ENCODE data around the gene CPED1.

The CPED1 gene

GRCh38 chr7:121282129-121282528 lies 293.6 kb downstream of the CPED1 start:
- Histone ChIP-seq H4K20me1 (ENCODE audit: insufficient read depth, low read length) (no peaks in the 10 kb centered on the region), H3K36me3 (replicated peaks; ENCODE audit: insufficient read depth, low read length) (no peaks in the 10 kb centered on the region), H2AFZ (ENCODE audit: low read length) (no peak overlapping the region), H3K4me1 (ENCODE audit: low read length) (peaks cover 21% of the 10 kb centered on the region), H3K9me3 (replicated peaks; ENCODE audit: insufficient read depth, low read length) (no peaks in the 10 kb centered on the region), H3K9me2 (replicated peaks; ENCODE audit: insufficient read depth, low read length) (no peaks in the 10 kb centered on the region), H3K4me3 (ENCODE audit: low read length) (no peak overlapping the region), H3F3A (ENCODE audit: insufficient read depth, low read length) (peaks cover 14% of the 10 kb centered on the region), H3K4me2 (ENCODE audit: low read depth, low read length) (no peak overlapping the region), H3K79me2 (ENCODE audit: low read length) (no peaks in the 10 kb centered on the region), H3K27ac (ENCODE audit: low read length) (no peak overlapping the region), H3K9ac (ENCODE audit: low read length) (no peak overlapping the region), H3K27me3 (replicated peaks; ENCODE audit: insufficient read depth, low read length) (no peaks in the 10 kb centered on the region)
- no peak for DNase-seq
- no peak for TF ChIP-seq EZH2phosphoT487 (IDR thresholded peaks at IDR 0.05; ENCODE audit: low read length)
- TF ChIP-seq CTCF (IDR thresholded peaks at IDR 0.05; ENCODE audit: low read length), result no peak
- no peak for TF ChIP-seq EZH2 (optimal IDR thresholded peaks at IDR 0.05; ENCODE audit: low read depth, low read length)

- no peak for TF ChIP-seq EZH2phosphoT487 (IDR thresholded peaks at IDR 0.05; ENCODE audit: low read length)
- no peak for TF ChIP-seq EZH2 (optimal IDR thresholded peaks at IDR 0.05; ENCODE audit: low read depth, low read length)
- no peak for TF ChIP-seq CTCF (IDR thresholded peaks at IDR 0.05; ENCODE audit: low read length)
- no peaks in the 10 kb centered on the region for H3K4me1 ChIP-seq (ENCODE audit: low read length)
- no peaks in the 10 kb centered on the region for H3K79me2 ChIP-seq (ENCODE audit: low read length)
- H3K9me3 ChIP-seq (replicated peaks; ENCODE audit: insufficient read depth, low read length), result no peaks in the 10 kb centered on the region
- no peak for DNase-seq
- H3K4me2 ChIP-seq (ENCODE audit: low read depth, low read length), result no peak overlapping the region
- H3K4me3 ChIP-seq (ENCODE audit: low read length), result no peak overlapping the region
- no peak overlapping the region for H3K27ac ChIP-seq (ENCODE audit: low read length)
- no peaks in the 10 kb centered on the region for H3K27me3 ChIP-seq (replicated peaks; ENCODE audit: insufficient read depth, low read length)
- H2AFZ ChIP-seq (ENCODE audit: low read length), result no peak overlapping the region
- H3K36me3 ChIP-seq (replicated peaks; ENCODE audit: insufficient read depth, low read length), result no peaks in the 10 kb centered on the region
- no peak overlapping the region for H3K9ac ChIP-seq (ENCODE audit: low read length)
- no peaks in the 10 kb centered on the region for H3F3A ChIP-seq (ENCODE audit: insufficient read depth, low read length)
- H4K20me1 ChIP-seq (ENCODE audit: insufficient read depth, low read length), result no peaks in the 10 kb centered on the region
- no peaks in the 10 kb centered on the region for H3K9me2 ChIP-seq (replicated peaks; ENCODE audit: insufficient read depth, low read length)
Observed at GRCh38 chr7:121285066-121285667, 296.7 kb downstream of the CPED1 start.

- Histone ChIP-seq H3K9ac (ENCODE audit: low read length) (no peak overlapping the region), H3K27me3 (replicated peaks; ENCODE audit: insufficient read depth, low read length) (no peaks in the 10 kb centered on the region), H3K27ac (ENCODE audit: low read length) (no peak overlapping the region), H3K79me2 (ENCODE audit: low read length) (no peaks in the 10 kb centered on the region), H3K4me2 (ENCODE audit: low read depth, low read length) (no peak overlapping the region), H3K9me2 (replicated peaks; ENCODE audit: insufficient read depth, low read length) (no peaks in the 10 kb centered on the region), H3K36me3 (replicated peaks; ENCODE audit: insufficient read depth, low read length) (no peaks in the 10 kb centered on the region), H3K4me1 (ENCODE audit: low read length) (no peaks in the 10 kb centered on the region), H3K4me3 (ENCODE audit: low read length) (no peak overlapping the region), H4K20me1 (ENCODE audit: insufficient read depth, low read length) (no peaks in the 10 kb centered on the region), H3F3A (ENCODE audit: insufficient read depth, low read length) (no peaks in the 10 kb centered on the region), H2AFZ (ENCODE audit: low read length) (no peak overlapping the region), H3K9me3 (replicated peaks; ENCODE audit: insufficient read depth, low read length) (no peaks in the 10 kb centered on the region)
- no peak for TF ChIP-seq CTCF (IDR thresholded peaks at IDR 0.05; ENCODE audit: low read length)
- no peak for TF ChIP-seq EZH2 (optimal IDR thresholded peaks at IDR 0.05; ENCODE audit: low read depth, low read length)
- TF ChIP-seq EZH2phosphoT487 (IDR thresholded peaks at IDR 0.05; ENCODE audit: low read length), result no peak
- no peak for DNase-seq
Observed at GRCh38 chr7:121286186-121286585, 297.7 kb downstream of the CPED1 start.
